HepG2 (cell line): ENCODE measurements around the gene AFTPH.

Experiments
- BCL3 ChIP-seq: sonication (generic); formaldehyde crosslinking; IDR thresholded peaks from 2 replicates; pipeline ENCODE4 v1.5.1; 2020; ENCODE audit warnings: mild to moderate bottlenecking, missing genetic modification reagents, moderate library complexity
- CHD2 ChIP-seq: IDR thresholded peaks from 2 replicates; pipeline ENCODE4 v1.6.1; 2011; ENCODE audit warnings: low read depth, low read length, improper control_type of control experiment
- EZH2 ChIP-seq: conservative IDR thresholded peaks from 2 replicates; pipeline ENCODE4 v1.6.1; 2012; ENCODE audit warnings: mild to moderate bottlenecking, low read depth, low read length, moderate library complexity
- FOXA1 ChIP-seq, 2 experiments: fragments of 450-650 bp in 1 of 2; sonication (generic) in 1 of 2; formaldehyde crosslinking in 1 of 2; IDR thresholded peaks; 2 replicates each; pipeline versions ENCODE4 v1.4.0 to v1.6.1; 2016 to 2020; ENCODE audit warnings: missing genetic modification reagents in 1 of 2
- POLR2AphosphoS5 ChIP-seq: IDR thresholded peaks from 2 replicates; pipeline ENCODE4 v1.6.1; 2012; ENCODE audit warnings: low read depth, low read length
- PRPF4 ChIP-seq: fragments of 200-400 bp; formaldehyde crosslinking; IDR thresholded peaks from 2 replicates; pipeline ENCODE4 v1.6.1; 2016; ENCODE audit warnings: low read length, low read depth; ENCODE audit not compliant: poor library complexity, severe bottlenecking
- RFX1 ChIP-seq: fragments of 450-650 bp; IDR thresholded peaks from 2 replicates; pipeline ENCODE4 v1.6.1; 2017
- SATB2 ChIP-seq: sonication (generic); formaldehyde crosslinking; IDR thresholded peaks from 2 replicates; pipeline ENCODE4 v1.5.0; 2020; ENCODE audit warnings: missing genetic modification reagents
- ZGPAT ChIP-seq: IDR thresholded peaks from 2 replicates; pipeline ENCODE4 v1.6.1; 2016; ENCODE audit warnings: mild to moderate bottlenecking
- ZNF20 ChIP-seq: sonication (generic); formaldehyde crosslinking; IDR thresholded peaks from 2 replicates; pipeline ENCODE4 v1.4.0; 2020; ENCODE audit warnings: mild to moderate bottlenecking, moderate library complexity, missing genetic modification reagents
- TF ChIP-seq, protein P1 (sequence below): sonication (generic); formaldehyde crosslinking; IDR thresholded peaks from 2 replicates; pipeline ENCODE4 v1.5.0; 2020; ENCODE audit warnings: mild to moderate bottlenecking, missing genetic modification reagents, moderate library complexity
- TF ChIP-seq, protein P2 (sequence below): sonication (generic); formaldehyde crosslinking; IDR thresholded peaks from 2 replicates; pipeline ENCODE4 v1.5.1; 2020; ENCODE audit warnings: missing genetic modification reagents, mild to moderate bottlenecking, borderline replicate concordance
- TF ChIP-seq, protein P3 (sequence below): IDR thresholded peaks from 2 replicates; pipeline ENCODE4 v1.6.1; 2016; ENCODE audit warnings: low read depth

DNA sequence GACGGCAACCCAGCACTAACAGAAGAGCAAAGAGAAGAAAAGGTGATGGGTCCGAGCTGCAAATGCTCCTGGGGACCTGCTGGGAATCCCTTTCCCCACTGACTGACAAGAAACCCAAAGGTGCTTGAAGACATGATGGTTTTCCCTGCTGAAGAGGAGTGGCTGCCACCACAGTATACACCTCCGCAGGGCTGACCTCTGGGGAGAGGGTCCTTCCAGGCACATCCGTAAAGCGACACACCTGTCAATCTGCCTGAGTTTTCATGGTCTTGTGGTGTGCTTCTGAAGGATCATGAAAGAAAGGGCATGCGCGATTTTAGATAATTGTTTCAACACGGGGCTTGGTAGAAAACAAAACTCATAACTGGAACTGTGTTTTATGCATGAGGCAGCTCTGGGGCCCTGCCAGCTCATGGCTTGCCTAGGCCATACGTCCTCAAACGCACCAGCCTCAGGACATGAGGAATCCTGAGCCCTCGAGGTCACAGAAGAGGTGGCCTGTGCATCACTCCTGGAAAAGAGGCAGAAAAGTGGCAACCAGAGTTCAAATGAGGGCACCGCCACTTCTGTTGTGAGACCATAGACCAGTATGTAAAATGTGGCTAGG, 77.8 kb downstream of the AFTPH start:
- TF ChIP-seq EZH2, result no peak
- TF ChIP-seq ZGPAT, result no peak
- no peak for TF ChIP-seq RFX1
- no peak for TF ChIP-seq ZNF20 (CRISPR knock-in tag)
- TF ChIP-seq SATB2 (CRISPR knock-in tag), result no peak
- TF ChIP-seq CHD2, result no peak
- no peak for TF ChIP-seq PRPF4
- TF ChIP-seq, protein P1, sequence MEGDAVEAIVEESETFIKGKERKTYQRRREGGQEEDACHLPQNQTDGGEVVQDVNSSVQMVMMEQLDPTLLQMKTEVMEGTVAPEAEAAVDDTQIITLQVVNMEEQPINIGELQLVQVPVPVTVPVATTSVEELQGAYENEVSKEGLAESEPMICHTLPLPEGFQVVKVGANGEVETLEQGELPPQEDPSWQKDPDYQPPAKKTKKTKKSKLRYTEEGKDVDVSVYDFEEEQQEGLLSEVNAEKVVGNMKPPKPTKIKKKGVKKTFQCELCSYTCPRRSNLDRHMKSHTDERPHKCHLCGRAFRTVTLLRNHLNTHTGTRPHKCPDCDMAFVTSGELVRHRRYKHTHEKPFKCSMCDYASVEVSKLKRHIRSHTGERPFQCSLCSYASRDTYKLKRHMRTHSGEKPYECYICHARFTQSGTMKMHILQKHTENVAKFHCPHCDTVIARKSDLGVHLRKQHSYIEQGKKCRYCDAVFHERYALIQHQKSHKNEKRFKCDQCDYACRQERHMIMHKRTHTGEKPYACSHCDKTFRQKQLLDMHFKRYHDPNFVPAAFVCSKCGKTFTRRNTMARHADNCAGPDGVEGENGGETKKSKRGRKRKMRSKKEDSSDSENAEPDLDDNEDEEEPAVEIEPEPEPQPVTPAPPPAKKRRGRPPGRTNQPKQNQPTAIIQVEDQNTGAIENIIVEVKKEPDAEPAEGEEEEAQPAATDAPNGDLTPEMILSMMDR (CRISPR knock-in tag), result no peak
- TF ChIP-seq, protein P2, sequence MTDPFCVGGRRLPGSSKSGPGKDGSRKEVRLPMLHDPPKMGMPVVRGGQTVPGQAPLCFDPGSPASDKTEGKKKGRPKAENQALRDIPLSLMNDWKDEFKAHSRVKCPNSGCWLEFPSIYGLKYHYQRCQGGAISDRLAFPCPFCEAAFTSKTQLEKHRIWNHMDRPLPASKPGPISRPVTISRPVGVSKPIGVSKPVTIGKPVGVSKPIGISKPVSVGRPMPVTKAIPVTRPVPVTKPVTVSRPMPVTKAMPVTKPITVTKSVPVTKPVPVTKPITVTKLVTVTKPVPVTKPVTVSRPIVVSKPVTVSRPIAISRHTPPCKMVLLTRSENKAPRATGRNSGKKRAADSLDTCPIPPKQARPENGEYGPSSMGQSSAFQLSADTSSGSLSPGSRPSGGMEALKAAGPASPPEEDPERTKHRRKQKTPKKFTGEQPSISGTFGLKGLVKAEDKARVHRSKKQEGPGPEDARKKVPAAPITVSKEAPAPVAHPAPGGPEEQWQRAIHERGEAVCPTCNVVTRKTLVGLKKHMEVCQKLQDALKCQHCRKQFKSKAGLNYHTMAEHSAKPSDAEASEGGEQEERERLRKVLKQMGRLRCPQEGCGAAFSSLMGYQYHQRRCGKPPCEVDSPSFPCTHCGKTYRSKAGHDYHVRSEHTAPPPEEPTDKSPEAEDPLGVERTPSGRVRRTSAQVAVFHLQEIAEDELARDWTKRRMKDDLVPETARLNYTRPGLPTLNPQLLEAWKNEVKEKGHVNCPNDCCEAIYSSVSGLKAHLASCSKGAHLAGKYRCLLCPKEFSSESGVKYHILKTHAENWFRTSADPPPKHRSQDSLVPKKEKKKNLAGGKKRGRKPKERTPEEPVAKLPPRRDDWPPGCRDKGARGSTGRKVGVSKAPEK (CRISPR knock-in tag), result no peak
- TF ChIP-seq BCL3 (CRISPR knock-in tag), result no peak
- no peak for TF ChIP-seq FOXA1 (IDR thresholded peaks at IDR 0.05)
- TF ChIP-seq FOXA1 (CRISPR knock-in tag; IDR thresholded peaks at IDR 0.05), result no peak
- TF ChIP-seq, protein P3, sequence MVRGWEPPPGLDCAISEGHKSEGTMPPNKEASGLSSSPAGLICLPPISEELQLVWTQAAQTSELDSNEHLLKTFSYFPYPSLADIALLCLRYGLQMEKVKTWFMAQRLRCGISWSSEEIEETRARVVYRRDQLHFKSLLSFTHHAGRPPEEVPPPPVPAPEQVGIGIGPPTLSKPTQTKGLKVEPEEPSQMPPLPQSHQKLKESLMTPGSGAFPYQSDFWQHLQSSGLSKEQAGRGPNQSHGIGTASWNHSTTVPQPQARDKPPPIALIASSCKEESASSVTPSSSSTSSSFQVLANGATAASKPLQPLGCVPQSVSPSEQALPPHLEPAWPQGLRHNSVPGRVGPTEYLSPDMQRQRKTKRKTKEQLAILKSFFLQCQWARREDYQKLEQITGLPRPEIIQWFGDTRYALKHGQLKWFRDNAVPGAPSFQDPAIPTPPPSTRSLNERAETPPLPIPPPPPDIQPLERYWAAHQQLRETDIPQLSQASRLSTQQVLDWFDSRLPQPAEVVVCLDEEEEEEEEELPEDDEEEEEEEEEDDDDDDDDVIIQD (CRISPR knock-in tag), result no peak
- TF ChIP-seq POLR2AphosphoS5, result no peak
